Motor neuron (in vitro differentiated cells): Measurements from ENCODE around the gene VIPR2. TPM values are rescaled to one million over a fixed set of nuclear protein-coding genes. Genes with fewer than 3 reads are reported as not detected.

Source experiments
- ATAC-seq, 8 experiments: fragments of 200-7000 bp; cut with Tn5 transposase; replicated peaks in 6 of 8; 2 replicates each; pipeline ENCODE4 v1.8.0; 2021; ENCODE audit warnings: mild to moderate bottlenecking in 8 of 8, moderate library complexity in 8 of 8
- H3K27ac ChIP-seq, 2 donors: fragments of 250-450 bp; sonication (Bioruptor Pico); 2 replicates each; pipeline ENCODE4 v1.9.0; 2021; ENCODE audit warnings: antibody characterized with exemption in 2 of 2, mild to moderate bottlenecking in 2 of 2, moderate library complexity in 1 of 2
- H3K4me1 ChIP-seq, 2 donors: fragments of 250-450 bp; sonication (Bioruptor Pico); replicated peaks in 1 of 2; 2 replicates each; pipeline ENCODE4 v1.6.1; 2021; ENCODE audit warnings: antibody characterized with exemption in 2 of 2, mild to moderate bottlenecking in 2 of 2, moderate library complexity in 1 of 2
- H3K4me3 ChIP-seq, 5 donors: fragments of 250-450 bp; sonication (Bioruptor Pico); 2 replicates each; pipeline ENCODE4 v1.9.0; 2021; ENCODE audit warnings: antibody characterized with exemption in 5 of 5, mild to moderate bottlenecking in 5 of 5, moderate library complexity in 4 of 5
- WGBS, 10 experiments: fragments of 450-650 bp; shearing (Covaris generic); methylation state at CpG; one replicate each; pipeline ENCODE4 v1.0.0; 2022; 5-methylcytosine and 5-hydroxymethylcytosine counted together
- in situ Hi-C, 9 experiments: fragments of 400-800 bp; cut with MboI; loops; one replicate each; pipeline ENCODE4 v1.15.0; 2021; ENCODE audit warnings: low sequenced_read_pairs in 9 of 9, low pct_unique_long_range_greater_than_20kb in 2 of 9; ENCODE audit not compliant: unreplicated experiment in 9 of 9
- total RNA-seq, 8 experiments: library from RNA; unstranded; fragments of 300-600 nt; gene quantifications; 2 replicates each; pipeline versions ENCODE4 v1.2.3 to v1.2.4, GENCODE V29; 2022

VIPR2 gene
- total RNA-seq, 8 experiments from 2014 or later = 0.05 to 2.0 (median 0.73) TPM; not detected in 1

GRCh38 chr7:159064121-159064815 lies 80.4 kb downstream of the VIPR2 start:
- no peak for ATAC-seq
- Histone ChIP-seq H3K4me1 (peaks cover 0 to 5% of the 10 kb centered on the region in 2 donors), H3K4me3 (no peak overlapping the region), H3K27ac (no peak overlapping the region)
- in situ Hi-C loops = no loop called here
- WGBS, 10 experiments = 80 to 91% (median 90%) methylated on average over 2 to 13 of the region's 48 CpGs; no CpG with 5 or more reads in 5 of the 10 experiments

- peaks cover 0 to 2% of the 10 kb centered on the region in 2 donors for H3K4me1 ChIP-seq
- in situ Hi-C loops = no loop called here
- H3K4me3 ChIP-seq = no peak overlapping the region
- ATAC-seq = no peak
- H3K27ac ChIP-seq = no peak overlapping the region
- 17 to 82% (median 69%) methylated on average over 1 to 5 of the region's 56 CpGs; no CpG with 5 or more reads in 7 of the 10 experiments for WGBS, 10 experiments
These were observed 81.4 kb downstream of the VIPR2 start for GRCh38 chr7:159063046-159063840.

- H3K4me3 ChIP-seq = no peak overlapping the region
- in situ Hi-C loops = no loop called here
- ATAC-seq = peak in 4 of 8 experiments; percentile 63 to 81 (median 71)
- no peak overlapping the region for H3K27ac ChIP-seq
- 33 to 100% (median 78%) methylated on average over 1 to 4 of the region's 8 CpGs; no CpG with 5 or more reads in 1 of the 10 experiments for WGBS, 10 experiments
- H3K4me1 ChIP-seq = no peaks in the 10 kb centered on the region
These were observed 82.1 kb downstream of the VIPR2 start for GRCh38 chr7:159062569-159062968.

- in situ Hi-C loops = no loop called here
- H3K27ac ChIP-seq = no peak overlapping the region
- 40 to 99% (median 96%) methylated on average over 3 to 19 of the region's 44 CpGs; no CpG with 5 or more reads in 6 of the 10 experiments for WGBS, 10 experiments
- ATAC-seq = no peak
- H3K4me3 ChIP-seq = no peak overlapping the region
- peaks cover 0 to 5% of the 10 kb centered on the region in 2 donors for H3K4me1 ChIP-seq
These were observed 82.9 kb downstream of the VIPR2 start for GRCh38 chr7:159061674-159062212.

- no peak for ATAC-seq
- 0 to 100% (median 84%) methylated on average over 1 to 4 of the region's 4 CpGs; no CpG with 5 or more reads in 2 of the 10 experiments for WGBS, 10 experiments
- Histone ChIP-seq H3K27ac (no peak overlapping the region), H3K4me3 (no peak overlapping the region), H3K4me1 (peaks cover 4 to 10% of the 10 kb centered on the region in 2 donors)
- in situ Hi-C loops = no loop called here
These were observed 83.5 kb downstream of the VIPR2 start for GRCh38 chr7:159061209-159061608.

- H3K4me1 ChIP-seq = peaks cover 5 to 16% of the 10 kb centered on the region in 2 donors
- in situ Hi-C loops = no loop called here
- no peak for ATAC-seq
- no peak overlapping the region for H3K4me3 ChIP-seq
- no peak overlapping the region for H3K27ac ChIP-seq
- WGBS, 10 experiments = 11 to 100% (median 88%) methylated on average over 1 to 2 of the region's 2 CpGs
These were observed 84.2 kb downstream of the VIPR2 start for GRCh38 chr7:159060440-159060839.

GRCh38 chr7:159059629-159060028 lies 85.0 kb downstream of the VIPR2 start:
- Histone ChIP-seq H3K4me1 (peaks cover 5 to 16% of the 10 kb centered on the region in 2 donors), H3K4me3 (no peak overlapping the region), H3K27ac (no peak overlapping the region)
- in situ Hi-C loops = no loop called here
- ATAC-seq = no peak
- WGBS, 10 experiments = 0 to 94% (median 60%) methylated on average over 1 to 3 of the region's 3 CpGs; no CpG with 5 or more reads in 2 of the 10 experiments

GRCh38 chr7:159057647-159058046 lies 87.0 kb downstream of the VIPR2 start:
- WGBS, 10 experiments = 36 to 93% (median 85%) methylated on average over 1 to 3 of the region's 4 CpGs; no CpG with 5 or more reads in 2 of the 10 experiments
- H3K4me3 ChIP-seq = no peak overlapping the region
- in situ Hi-C loops = no loop called here

GRCh38 chr7:159056737-159057136 lies 87.9 kb downstream of the VIPR2 start:
- in situ Hi-C loops = no loop called here
- H3K4me1 ChIP-seq = peaks cover 5 to 16% of the 10 kb centered on the region in 2 donors
- WGBS, 10 experiments = 0 to 100% (median 47%) methylated on average over 1 to 5 of the region's 5 CpGs; no CpG with 5 or more reads in 2 of the 10 experiments
- ATAC-seq = peak in 6 of 8 experiments; percentile 21 to 100 (median 100)
- no peak overlapping the region for H3K27ac ChIP-seq
- no peak overlapping the region for H3K4me3 ChIP-seq

More at GRCh38 chr7:159057647-159058046, 87.0 kb downstream of the VIPR2 start:
- H3K4me1 ChIP-seq = peaks cover 5 to 16% of the 10 kb centered on the region in 2 donors
- no peak overlapping the region for H3K27ac ChIP-seq
- ATAC-seq = no peak

GRCh38 chr7:159051916-159052315 lies 92.8 kb downstream of the VIPR2 start:
- in situ Hi-C loops = no loop called here
- 0 to 76% (median 52%) methylated on average over 1 to 2 of the region's 2 CpGs for WGBS, 10 experiments
- ATAC-seq = no peak
- peaks cover 5 to 11% of the 10 kb centered on the region in 2 donors for H3K4me1 ChIP-seq
- H3K27ac ChIP-seq = no peak overlapping the region
- H3K4me3 ChIP-seq = no peak overlapping the region

- in situ Hi-C loops = no loop called here
- H3K4me3 ChIP-seq = no peak overlapping the region
These were observed 94.0 kb downstream of the VIPR2 start for GRCh38 chr7:159050704-159051103.

GRCh38 chr7:159049266-159050025 lies 95.2 kb downstream of the VIPR2 start:
- in situ Hi-C loops = no loop called here
- Histone ChIP-seq H3K4me3 (no peak overlapping the region), H3K4me1 (no peaks in the 10 kb centered on the region), H3K27ac (no peak overlapping the region)
- no peak for ATAC-seq
- 7 to 100% (median 75%) methylated on average over 1 to 8 of the region's 15 CpGs; no CpG with 5 or more reads in 3 of the 10 experiments for WGBS, 10 experiments

More at GRCh38 chr7:159050704-159051103, 94.0 kb downstream of the VIPR2 start:
- 8 to 92% (median 70%) methylated on average over 2 of the region's 2 CpGs; no CpG with 5 or more reads in 1 of the 10 experiments for WGBS, 10 experiments
- no peak for ATAC-seq
- H3K4me1 ChIP-seq = peaks cover 0 to under 1% of the 10 kb centered on the region in 2 donors
- no peak overlapping the region for H3K27ac ChIP-seq
